ENCODE results near the gene RNF151.
"Not testable (repeated sequence)": the region's sequence is repeated elsewhere in the genome, so short reads cannot be mapped to it uniquely, and the experiment has no call there.

The RNF151 gene

GRCh38 chr16:2009791-2010510 lies 43.3 kb downstream of the RNF151 start, which contains the start of gene ZNF598:
Gene ZNF598 (minus strand): TSS chr16:2009821.
- peak; percentile 68 for DNase-seq

GRCh38 chr16:2011726-2012125 lies 45.1 kb downstream of the RNF151 start:
- DNase-seq, result not testable (repeated sequence)

GRCh38 chr16:2013527-2013926 lies 46.9 kb downstream of the RNF151 start:
- no peak for DNase-seq

GRCh38 chr16:2015117-2015946 lies 48.7 kb downstream of the RNF151 start:
- DNase-seq, result no peak

- no peak for DNase-seq
Observed at GRCh38 chr16:2015947-2016208, 49.2 kb downstream of the RNF151 start.

- no peak for DNase-seq
Observed at GRCh38 chr16:2016407-2016922, 49.8 kb downstream of the RNF151 start.
